OCI-LY3 (cell line): ENCODE measurements around the gene NME3.

ENCODE experiments used
- H2AFZ ChIP-seq: fragments of 200-600, 300-600 bp; shearing (Covaris generic); 2 replicates; pipeline ENCODE4 v1.6.0; 2014; ENCODE audit warnings: antibody characterized with exemption, low read depth, low read length
- H3K27ac ChIP-seq: fragments of 200-600, 300-600 bp; sonication (generic); 2 replicates; pipeline ENCODE4 v1.5.1; 2014; ENCODE audit warnings: mild to moderate bottlenecking, low read length, moderate library complexity, mixed read lengths
- H3K27me3 ChIP-seq: fragments of 200-600, 300-600 bp; sonication (generic); 2 replicates; pipeline ENCODE4 v1.6.1; 2014; ENCODE audit warnings: low read depth, low read length, mixed read lengths
- H3K36me3 ChIP-seq: fragments of 200-600, 300-600 bp; sonication (generic); replicated peaks from 2 replicates; pipeline ENCODE3; 2014; ENCODE audit warnings: low read depth, low read length, mixed read lengths
- H3K4me1 ChIP-seq: fragments of 300-600, 200-600 bp; sonication (generic); 2 replicates; pipeline ENCODE4 v1.6.1; 2014; ENCODE audit warnings: low read length, mixed read lengths
- H3K4me2 ChIP-seq: fragments of 200-600, 300-600 bp; sonication (generic); 2 replicates; pipeline ENCODE4 v1.6.1; 2014; ENCODE audit warnings: low read length, mixed read lengths
- H3K4me3 ChIP-seq: fragments of 300-600, 200-600 bp; sonication (generic); 2 replicates; pipeline ENCODE4 v1.5.1; 2014; ENCODE audit warnings: antibody characterized with exemption, mild to moderate bottlenecking, low read length, moderate library complexity
- H3K79me2 ChIP-seq: fragments of 300-600, 200-600 bp; shearing (Covaris generic); 2 replicates; pipeline ENCODE4 v1.6.1; 2014; ENCODE audit warnings: mild to moderate bottlenecking, low read length, mixed read lengths
- H3K9ac ChIP-seq: fragments of 300-600, 200-600 bp; shearing (Covaris generic); 2 replicates; pipeline ENCODE4 v1.6.0; 2014; ENCODE audit warnings: mild to moderate bottlenecking, low read length, moderate library complexity
- H3K9me3 ChIP-seq: fragments of 200-600, 300-600 bp; shearing (Covaris generic); 2 replicates; pipeline ENCODE4 v1.6.1; 2014; ENCODE audit warnings: low read length, mixed read lengths; ENCODE audit not compliant: insufficient read depth
- H4K20me1 ChIP-seq: fragments of 200-600, 300-600 bp; sonication (generic); 2 replicates; pipeline ENCODE4 v1.6.1; 2016; ENCODE audit warnings: low read length, mixed read lengths; ENCODE audit not compliant: insufficient read depth
- CTCF ChIP-seq: fragments of 200-600, 300-600 bp; sonication (generic); IDR thresholded peaks from 2 replicates; pipeline ENCODE4 v1.5.1; 2014; ENCODE audit warnings: antibody characterized with exemption, low read length, low read depth
- EZH2phosphoT487 ChIP-seq: fragments of 200-600 bp; shearing (Covaris generic); IDR thresholded peaks from 2 replicates; pipeline ENCODE4 v1.6.1; 2018; ENCODE audit warnings: antibody characterized with exemption, mixed run types, low read depth

Gene NME3

GRCh38 chr16:1763521-1764511 is 7.5 kb downstream of the NME3 start:
- H3K9ac ChIP-seq: no peak overlapping the region

GRCh38 chr16:1762879-1763520 is 8.3 kb downstream of the NME3 start:
- Histone ChIP-seq H3K4me2 (no peak overlapping the region), H3K9me3 (no peaks in the 10 kb centered on the region), H3K36me3 (peaks cover 2% of the 10 kb centered on the region), H3K4me1 (no peaks in the 10 kb centered on the region), H3K27ac (no peak overlapping the region), H3K9ac (no peak overlapping the region), H3K4me3 (no peak overlapping the region), H4K20me1 (no peaks in the 10 kb centered on the region), H3K79me2 (no peaks in the 10 kb centered on the region), H3K27me3 (no peaks in the 10 kb centered on the region), H2AFZ (no peak overlapping the region)
- no peak for TF ChIP-seq EZH2phosphoT487
- TF ChIP-seq CTCF: no peak

More at GRCh38 chr16:1763521-1764511, 7.5 kb downstream of the NME3 start:
- Histone ChIP-seq H3K36me3 (peaks cover 2% of the 10 kb centered on the region), H3K27ac (no peak overlapping the region), H3K27me3 (no peaks in the 10 kb centered on the region), H2AFZ (no peak overlapping the region), H3K79me2 (no peaks in the 10 kb centered on the region), H3K4me2 (no peak overlapping the region), H3K9me3 (no peaks in the 10 kb centered on the region), H3K4me1 (no peaks in the 10 kb centered on the region), H4K20me1 (no peaks in the 10 kb centered on the region), H3K4me3 (no peak overlapping the region)
- TF ChIP-seq EZH2phosphoT487 (no peak), CTCF (peak; percentile 18)

- no peak overlapping the region for H3K4me2 ChIP-seq
- H3K79me2 ChIP-seq: no peaks in the 10 kb centered on the region
- no peak overlapping the region for H2AFZ ChIP-seq
- no peaks in the 10 kb centered on the region for H3K27me3 ChIP-seq
- no peaks in the 10 kb centered on the region for H3K4me1 ChIP-seq
- no peaks in the 10 kb centered on the region for H3K9me3 ChIP-seq
- no peak overlapping the region for H3K4me3 ChIP-seq
- TF ChIP-seq EZH2phosphoT487 (no peak), CTCF (no peak)
- H3K36me3 ChIP-seq: peaks cover 2% of the 10 kb centered on the region
- H4K20me1 ChIP-seq: no peaks in the 10 kb centered on the region
- no peak overlapping the region for H3K9ac ChIP-seq
- no peak overlapping the region for H3K27ac ChIP-seq
Observed at GRCh38 chr16:1762196-1762878, 9.0 kb downstream of the NME3 start.

- no peaks in the 10 kb centered on the region for H4K20me1 ChIP-seq
- TF ChIP-seq EZH2phosphoT487 (no peak), CTCF (no peak)
Observed at GRCh38 chr16:1761751-1762150, 9.6 kb downstream of the NME3 start.

More at GRCh38 chr16:1761751-1762150, 9.6 kb downstream of the NME3 start:
- Histone ChIP-seq H3K4me2 (no peak overlapping the region), H3K79me2 (no peaks in the 10 kb centered on the region), H3K4me1 (no peaks in the 10 kb centered on the region), H3K9ac (no peak overlapping the region), H2AFZ (no peak overlapping the region), H3K27me3 (no peaks in the 10 kb centered on the region), H3K36me3 (peaks cover 2% of the 10 kb centered on the region), H3K9me3 (no peaks in the 10 kb centered on the region), H3K4me3 (no peak overlapping the region), H3K27ac (no peak overlapping the region)
